Activated naive CD4-positive, alpha-beta T cell treated with anti-CD3 and anti-CD28 coated beads for 36 hours (primary cell): Measurements from ENCODE around the gene USP46. TPM values are rescaled to one million over a fixed set of nuclear protein-coding genes. Genes with fewer than 3 reads are reported as not detected.

Experiments
- CTCF ChIA-PET: fragments of 350-600 bp; sonication (Branson Sonifier 250); formaldehyde crosslinking; loops from one replicate; lab custom pipeline; 2021; ENCODE audit warnings: antibody characterized with exemption; lab: Charles Lee
- DNase-seq: peaks from one replicate; pipeline ENCODE4 v3.0.0-alpha.2; 2020
- H3K27ac Mint-ChIP-seq: one replicate; pipeline ENCODE4 v1.8.0; 2021; ENCODE audit warnings: mild to moderate bottlenecking, mixed read lengths
- H3K27me3 Mint-ChIP-seq: one replicate; pipeline ENCODE4 v1.8.0; 2021; ENCODE audit warnings: low read depth, mixed read lengths
- H3K36me3 Mint-ChIP-seq: one replicate; pipeline ENCODE4 v1.8.0; 2021; ENCODE audit warnings: low read depth, mixed read lengths
- H3K4me1 Mint-ChIP-seq: one replicate; pipeline ENCODE4 v1.8.0; 2021; ENCODE audit warnings: low read depth, mixed read lengths
- H3K4me3 Mint-ChIP-seq: one replicate; pipeline ENCODE4 v1.8.0; 2021; ENCODE audit warnings: mild to moderate bottlenecking, moderate library complexity, mixed read lengths
- H3K9me3 Mint-ChIP-seq: one replicate; pipeline ENCODE4 v1.8.0; 2021; ENCODE audit warnings: mixed read lengths
- intact Hi-C: fragments of 100-400 bp; cut with micrococcal nuclease; formaldehyde crosslinking; loops from one replicate; pipeline ENCODE4 v1.15.1; 2023
- total RNA-seq, 2 experiments: library from RNA; stranded (reverse); gene quantifications; one replicate each; pipeline ENCODE4 v1.2.3, GENCODE V29; 2021

Gene USP46
- total RNA-seq, 2 experiments from 2014 or later: 1.7 to 1.9 TPM

DNA sequence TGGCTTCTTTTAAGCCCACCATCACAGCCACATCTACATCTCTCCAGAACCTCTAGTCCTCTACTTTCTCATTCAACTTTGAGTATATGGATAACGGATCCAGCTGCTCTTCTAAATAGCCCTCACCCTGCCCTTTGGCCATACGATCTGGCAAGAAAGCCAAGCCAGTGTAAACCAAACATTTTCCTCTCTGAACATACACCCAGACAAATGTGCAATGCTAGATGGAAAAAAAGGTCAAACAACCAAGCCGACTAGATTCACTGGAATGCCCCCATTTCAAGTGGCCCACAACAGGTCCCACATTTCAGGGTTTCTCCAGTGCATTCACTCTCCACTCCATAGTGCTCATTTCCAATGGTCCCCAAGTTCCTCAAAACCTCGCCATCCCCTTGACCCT lies 24.0 kb downstream of the USP46 start:
- Mint-ChIP-seq H3K4me3 (no peak overlapping the region), H3K27ac (no peak overlapping the region), H3K4me1 (no peaks in the 10 kb centered on the region), H3K36me3 (no peaks in the 10 kb centered on the region), H3K9me3 (no peaks in the 10 kb centered on the region), H3K27me3 (no peaks in the 10 kb centered on the region)
- CTCF ChIA-PET: no interaction called here
- intact Hi-C loops: no loop called here
- DNase-seq: no peak

DNA sequence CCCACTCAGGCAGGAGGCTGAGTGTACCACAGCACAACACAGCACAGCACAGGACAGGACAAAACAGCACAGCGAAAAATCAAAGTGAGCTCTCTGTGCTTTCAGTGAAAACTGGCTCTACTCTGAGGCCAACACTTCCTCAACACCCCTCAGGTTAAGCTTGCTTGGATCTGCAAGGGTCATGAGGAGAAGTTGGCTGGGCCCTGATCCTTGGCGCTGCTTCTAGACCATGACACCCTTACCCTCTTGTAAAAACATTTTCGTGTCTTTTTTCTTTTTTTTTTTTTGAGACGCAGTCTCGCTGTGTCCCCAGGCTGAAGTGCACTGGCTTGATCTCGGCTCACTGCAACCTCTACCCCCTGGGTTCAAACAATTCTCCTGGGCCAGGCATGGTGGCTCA lies 25.3 kb downstream of the USP46 start:
- Mint-ChIP-seq H3K27me3 (no peaks in the 10 kb centered on the region), H3K4me1 (no peaks in the 10 kb centered on the region), H3K27ac (no peak overlapping the region), H3K4me3 (no peak overlapping the region), H3K36me3 (no peaks in the 10 kb centered on the region), H3K9me3 (no peaks in the 10 kb centered on the region)
- DNase-seq: no peak
- CTCF ChIA-PET: no interaction called here
- intact Hi-C loops: no loop called here

DNA sequence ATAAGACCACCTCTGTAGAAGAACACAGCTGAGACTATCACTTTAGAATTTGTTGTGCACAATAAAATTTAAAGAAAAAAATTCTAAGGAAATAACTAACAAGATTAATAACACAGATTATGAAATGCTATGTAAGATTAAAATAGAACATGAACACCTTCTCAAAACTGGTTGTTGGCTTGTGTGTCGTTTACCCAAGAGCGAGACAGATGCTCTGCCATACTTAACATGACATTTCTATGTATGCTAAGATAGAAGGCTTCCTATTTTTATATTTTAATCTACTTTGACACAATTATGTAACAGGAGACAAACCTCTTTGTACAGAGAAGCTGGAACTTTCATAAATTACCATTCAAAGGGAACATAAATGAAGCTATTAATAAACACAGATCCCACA lies 30.1 kb downstream of the USP46 start:
- H3K27me3 Mint-ChIP-seq: no peaks in the 10 kb centered on the region
- no peak overlapping the region for H3K27ac Mint-ChIP-seq
- H3K4me3 Mint-ChIP-seq: no peak overlapping the region
- intact Hi-C loops: no loop called here
- H3K36me3 Mint-ChIP-seq: peaks cover 2% of the 10 kb centered on the region
- DNase-seq: no peak
- CTCF ChIA-PET: interaction anchor here (0.7 kb wide), 1 partner anchor 42 kb away, joined by 4 read pairs; no protein-coding TSS in a partner anchor
- no peaks in the 10 kb centered on the region for H3K4me1 Mint-ChIP-seq
- no peaks in the 10 kb centered on the region for H3K9me3 Mint-ChIP-seq

DNA sequence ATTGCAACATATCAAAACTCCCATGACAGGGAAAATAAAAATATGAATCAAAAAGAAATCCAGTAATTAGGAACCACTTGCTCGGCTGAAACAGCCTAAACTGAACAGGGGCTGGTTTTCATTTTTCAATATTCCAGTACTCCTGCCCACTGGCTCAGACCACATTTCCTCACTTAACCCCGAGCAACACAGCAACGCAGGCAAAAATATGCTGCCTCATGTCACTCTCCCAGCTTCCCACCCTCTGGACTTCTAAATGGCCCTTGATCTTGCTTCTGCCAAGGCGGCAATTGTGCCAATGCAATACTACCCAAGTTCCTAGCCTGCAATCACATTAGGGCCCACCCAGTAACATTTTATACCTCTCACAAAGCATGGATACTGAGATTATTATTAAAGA lies 30.6 kb downstream of the USP46 start:
- Mint-ChIP-seq H3K9me3 (no peaks in the 10 kb centered on the region), H3K4me1 (no peaks in the 10 kb centered on the region), H3K27ac (no peak overlapping the region), H3K4me3 (no peak overlapping the region), H3K27me3 (no peaks in the 10 kb centered on the region), H3K36me3 (peaks cover 2% of the 10 kb centered on the region)
- CTCF ChIA-PET: interaction anchor here (0.7 kb wide), 1 partner anchor 41 kb away, joined by 4 read pairs; no protein-coding TSS in a partner anchor
- intact Hi-C loops: no loop called here
- no peak for DNase-seq

DNA sequence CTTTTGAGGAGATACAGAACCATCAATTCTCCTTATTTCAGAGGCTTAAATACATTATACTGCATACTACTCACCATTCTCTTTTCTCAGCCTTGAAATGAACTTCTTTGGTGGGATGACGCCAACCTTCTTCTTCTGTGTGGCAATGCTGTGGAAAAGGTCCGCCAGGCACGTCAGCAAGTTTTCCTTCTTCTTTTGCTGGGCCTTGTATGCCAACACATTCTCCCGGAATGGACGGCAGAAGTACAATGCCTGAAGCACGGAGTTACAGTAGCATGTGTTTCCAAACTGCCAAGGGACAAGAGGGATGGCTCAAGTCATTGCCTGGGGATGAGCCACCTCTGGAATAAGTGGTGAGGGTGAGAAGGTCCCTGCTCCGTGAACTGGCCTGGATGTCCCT lies 31.2 kb downstream of the USP46 start:
- no peak for DNase-seq
- intact Hi-C loops: no loop called here
- CTCF ChIA-PET: no interaction called here
- peaks cover 2% of the 10 kb centered on the region for H3K36me3 Mint-ChIP-seq
- H3K4me3 Mint-ChIP-seq: no peak overlapping the region
- H3K9me3 Mint-ChIP-seq: no peaks in the 10 kb centered on the region
- H3K27me3 Mint-ChIP-seq: no peaks in the 10 kb centered on the region
- H3K4me1 Mint-ChIP-seq: no peaks in the 10 kb centered on the region
- H3K27ac Mint-ChIP-seq: no peak overlapping the region

DNA sequence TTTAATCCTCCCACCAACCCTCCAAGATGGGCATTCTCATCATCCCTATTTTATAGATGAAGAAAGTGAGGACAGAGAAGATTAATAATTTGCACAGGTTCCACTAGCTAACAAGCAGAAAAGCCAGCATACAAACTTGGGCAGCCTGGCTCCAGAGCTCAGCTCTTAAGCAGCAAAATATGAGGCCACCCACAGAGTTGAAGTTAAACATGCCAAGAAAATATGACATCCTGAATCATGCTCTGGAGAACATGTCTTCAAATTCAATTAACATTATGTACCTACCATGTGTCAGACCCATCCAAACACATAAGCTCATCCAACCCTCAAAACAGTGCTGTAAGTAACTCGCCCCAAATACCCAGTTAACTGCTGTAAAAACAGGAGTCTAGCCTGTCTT lies 33.9 kb downstream of the USP46 start:
- Mint-ChIP-seq H3K27ac (no peak overlapping the region), H3K36me3 (peaks cover 2% of the 10 kb centered on the region), H3K4me3 (no peak overlapping the region), H3K4me1 (no peaks in the 10 kb centered on the region), H3K9me3 (no peaks in the 10 kb centered on the region), H3K27me3 (no peaks in the 10 kb centered on the region)
- DNase-seq: no peak
- CTCF ChIA-PET: no interaction called here
- intact Hi-C loops: no loop called here

DNA sequence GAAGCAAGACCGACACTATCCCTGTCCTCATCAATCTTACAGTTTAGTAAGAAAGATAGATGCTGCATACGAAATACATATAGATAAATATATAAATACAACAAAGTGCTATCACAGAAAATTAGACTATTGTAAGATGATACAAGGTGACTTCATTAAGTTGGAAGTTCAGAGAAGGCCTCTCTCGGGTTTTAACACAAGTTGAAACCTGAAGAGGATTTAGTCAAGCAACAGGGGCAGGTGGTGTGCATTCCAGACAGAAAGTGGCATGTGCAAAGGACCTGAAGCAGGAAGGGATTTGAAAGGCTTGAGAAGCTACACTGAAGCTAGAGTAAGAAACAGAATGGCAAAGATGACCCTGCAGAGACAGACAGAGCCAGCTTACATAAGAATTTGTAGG lies 36.5 kb downstream of the USP46 start:
- Mint-ChIP-seq H3K27ac (no peak overlapping the region), H3K27me3 (peaks cover 2% of the 10 kb centered on the region), H3K36me3 (peaks cover 2% of the 10 kb centered on the region), H3K9me3 (no peaks in the 10 kb centered on the region), H3K4me1 (peaks cover 2% of the 10 kb centered on the region), H3K4me3 (no peak overlapping the region)
- intact Hi-C loops: loop anchor here (2.0 kb wide), 1 partner anchor 358 kb away; no protein-coding TSS in a partner anchor
- CTCF ChIA-PET: no interaction called here
- no peak for DNase-seq

DNA sequence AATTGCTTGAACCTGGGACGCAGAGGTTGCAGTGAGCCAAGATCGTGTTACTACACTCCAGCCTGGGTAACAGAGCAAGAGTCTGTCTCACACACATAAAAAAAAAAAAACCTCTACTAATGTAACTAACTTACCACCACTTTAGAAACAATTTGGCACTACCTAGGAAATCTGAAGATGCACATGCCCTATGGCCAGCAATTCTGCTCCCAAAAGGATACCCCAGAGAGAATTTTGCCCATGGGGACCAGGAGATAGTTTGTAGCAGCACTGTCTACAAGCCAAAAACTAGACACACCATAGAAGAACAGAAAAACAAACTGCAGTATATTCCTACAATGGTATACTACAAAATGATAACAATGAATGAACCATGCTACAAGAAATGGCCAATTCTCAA lies 37.5 kb downstream of the USP46 start:
- peaks cover 5% of the 10 kb centered on the region for H3K4me1 Mint-ChIP-seq
- H3K9me3 Mint-ChIP-seq: no peaks in the 10 kb centered on the region
- peaks cover under 1% of the 10 kb centered on the region for H3K36me3 Mint-ChIP-seq
- H3K4me3 Mint-ChIP-seq: no peak overlapping the region
- peaks cover 2% of the 10 kb centered on the region for H3K27me3 Mint-ChIP-seq
- CTCF ChIA-PET: no interaction called here
- H3K27ac Mint-ChIP-seq: no peak overlapping the region
- intact Hi-C loops: no loop called here
- DNase-seq: no peak

DNA sequence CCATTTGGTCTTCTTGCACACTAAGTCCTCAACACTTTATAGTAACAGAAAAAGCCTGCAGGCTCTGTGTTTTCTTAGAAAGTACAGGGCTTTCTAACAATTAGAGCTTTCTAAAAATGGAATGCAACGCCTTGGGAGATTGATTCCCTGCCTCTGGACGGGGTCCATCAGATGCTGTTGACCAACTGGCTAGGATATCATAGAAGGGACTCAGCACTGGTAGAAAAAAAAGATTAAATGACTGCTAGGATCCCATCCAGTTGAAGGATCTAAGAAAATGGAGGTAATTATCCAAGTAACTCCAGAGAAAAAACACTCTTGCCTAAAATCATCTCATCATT lies 39.5 kb downstream of the USP46 start:
- Mint-ChIP-seq H3K9me3 (no peaks in the 10 kb centered on the region), H3K36me3 (no peaks in the 10 kb centered on the region), H3K27ac (no peak overlapping the region), H3K27me3 (peaks cover 2% of the 10 kb centered on the region), H3K4me1 (peaks cover 5% of the 10 kb centered on the region), H3K4me3 (no peak overlapping the region)
- intact Hi-C loops: no loop called here
- DNase-seq: no peak
- CTCF ChIA-PET: interaction anchor here (0.9 kb wide), 1 partner anchor 72 kb away, joined by 3 read pairs; no protein-coding TSS in a partner anchor

DNA sequence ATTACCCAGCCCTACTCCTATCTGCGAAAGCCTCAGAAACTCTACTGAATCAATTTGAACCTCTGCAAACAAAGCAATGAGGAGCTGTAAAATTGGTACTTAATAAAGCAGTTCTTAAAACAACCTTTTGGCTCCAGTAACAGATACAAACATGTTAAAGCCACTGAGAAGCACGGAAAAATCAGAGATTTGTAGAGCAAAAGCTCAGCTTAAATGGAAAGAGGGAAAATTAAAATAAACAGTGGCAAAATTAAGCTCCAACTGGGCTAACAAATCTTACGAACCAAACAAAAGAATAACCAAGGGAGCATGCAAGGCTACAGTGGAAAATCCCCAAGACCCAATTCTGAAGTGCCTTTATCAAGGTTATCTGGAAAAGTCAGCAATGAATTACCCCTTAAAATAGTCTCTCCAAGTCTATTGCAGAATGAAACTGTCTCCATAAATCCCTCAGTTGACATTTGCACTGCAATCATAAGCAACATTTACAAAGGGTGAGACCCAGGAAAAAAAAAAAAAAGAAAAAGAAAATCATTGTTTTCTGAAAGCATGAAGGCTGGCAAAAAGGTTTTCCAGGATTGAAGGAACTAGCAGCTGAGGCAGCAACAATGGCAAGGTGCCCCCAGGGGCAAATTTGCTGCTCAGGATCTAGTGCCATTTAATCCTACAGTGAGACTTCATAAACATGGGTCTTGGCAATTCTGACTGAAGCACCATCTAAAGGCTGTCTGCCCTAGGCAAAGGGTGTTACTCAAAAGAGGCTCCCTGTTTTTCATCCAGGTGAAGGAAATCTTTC lies 40.1 kb downstream of the USP46 start:
- no peak for DNase-seq
- intact Hi-C loops: no loop called here
- peaks cover 5% of the 10 kb centered on the region for H3K4me1 Mint-ChIP-seq
- no peak overlapping the region for H3K4me3 Mint-ChIP-seq
- H3K27ac Mint-ChIP-seq: no peak overlapping the region
- no peaks in the 10 kb centered on the region for H3K36me3 Mint-ChIP-seq
- CTCF ChIA-PET: interaction anchor here (0.9 kb wide), 1 partner anchor 72 kb away, joined by 3 read pairs; no protein-coding TSS in a partner anchor
- peaks cover 2% of the 10 kb centered on the region for H3K27me3 Mint-ChIP-seq
- H3K9me3 Mint-ChIP-seq: no peaks in the 10 kb centered on the region

DNA sequence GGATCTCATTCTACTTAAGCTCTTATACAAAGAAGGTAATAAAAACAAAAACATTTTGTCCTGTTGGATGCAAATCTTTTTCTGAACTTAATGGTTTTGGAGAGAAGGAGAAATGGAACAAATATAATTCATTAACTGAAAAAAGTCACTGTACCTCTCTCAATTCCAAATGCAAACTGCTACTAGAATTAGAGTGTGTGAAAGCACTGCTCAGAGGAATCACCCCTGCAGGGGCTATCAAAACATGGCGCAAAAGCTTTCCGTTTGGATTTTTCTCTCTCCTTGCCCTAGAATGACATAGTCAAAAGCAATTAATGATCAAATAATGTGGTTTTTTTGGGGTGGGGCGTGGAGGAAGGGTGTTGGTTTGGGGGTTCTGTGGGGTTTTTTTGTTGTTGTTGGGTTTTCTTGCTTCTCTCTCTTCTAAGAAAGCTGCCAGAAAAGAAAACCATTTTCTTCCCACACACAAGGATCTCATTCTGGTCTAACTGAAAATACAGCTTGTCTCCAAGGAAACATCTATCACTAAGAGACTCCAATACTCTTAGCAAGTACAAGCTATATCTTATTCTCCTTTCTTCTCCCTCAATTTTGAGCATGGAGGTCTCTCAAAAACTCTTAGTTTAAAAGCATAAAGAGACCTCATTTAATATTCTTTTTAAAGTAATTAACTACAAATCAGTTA lies 41.6 kb downstream of the USP46 start:
- no peaks in the 10 kb centered on the region for H3K9me3 Mint-ChIP-seq
- H3K4me1 Mint-ChIP-seq: peaks cover 5% of the 10 kb centered on the region
- H3K4me3 Mint-ChIP-seq: no peak overlapping the region
- no peak overlapping the region for H3K27ac Mint-ChIP-seq
- DNase-seq: no peak
- intact Hi-C loops: no loop called here
- CTCF ChIA-PET: no interaction called here
- peaks cover 2% of the 10 kb centered on the region for H3K27me3 Mint-ChIP-seq
- peaks cover 1% of the 10 kb centered on the region for H3K36me3 Mint-ChIP-seq

DNA sequence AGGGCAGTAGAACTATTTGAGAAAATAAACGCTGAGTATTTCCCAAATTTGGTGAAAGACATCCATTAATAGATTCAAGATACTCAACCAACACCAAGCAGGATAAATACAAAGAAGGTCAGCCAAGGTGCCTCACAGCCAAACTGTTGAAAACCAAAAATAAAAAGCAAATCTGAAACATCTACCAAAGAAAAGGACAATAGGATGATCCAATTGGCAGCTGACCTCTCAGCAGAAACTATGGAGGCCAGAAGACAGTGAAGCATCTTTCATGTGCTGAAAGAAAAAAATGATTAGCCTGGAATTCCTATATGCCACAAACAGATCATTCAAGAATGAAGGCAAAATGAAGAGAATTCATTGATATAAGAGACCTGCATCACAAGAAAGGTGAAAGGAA lies 44.9 kb downstream of the USP46 start:
- H3K36me3 Mint-ChIP-seq: peaks cover 4% of the 10 kb centered on the region
- H3K27ac Mint-ChIP-seq: no peak overlapping the region
- peaks cover 5% of the 10 kb centered on the region for H3K4me1 Mint-ChIP-seq
- intact Hi-C loops: no loop called here
- CTCF ChIA-PET: no interaction called here
- H3K4me3 Mint-ChIP-seq: no peak overlapping the region
- no peaks in the 10 kb centered on the region for H3K9me3 Mint-ChIP-seq
- no peak for DNase-seq
- H3K27me3 Mint-ChIP-seq: no peaks in the 10 kb centered on the region

DNA sequence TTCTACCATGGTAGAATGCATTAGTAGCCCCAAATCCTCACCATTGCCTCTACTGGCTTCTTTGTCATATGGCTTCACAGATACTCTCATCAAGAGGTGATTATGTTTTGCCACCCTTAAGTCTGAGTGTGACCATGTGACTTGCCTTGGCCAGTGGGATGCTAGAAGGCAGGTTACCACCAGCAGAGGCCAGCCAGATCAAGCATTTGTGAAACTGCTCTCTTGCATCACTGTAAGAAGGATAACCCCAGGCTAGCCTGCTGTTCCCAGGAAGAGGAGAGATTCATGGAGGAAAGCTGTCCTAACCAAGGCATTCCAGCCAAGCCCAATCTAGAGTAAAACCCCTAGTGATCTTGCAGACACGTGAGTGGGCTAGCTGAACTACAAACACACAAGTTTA lies 46.8 kb downstream of the USP46 start:
- no peak for DNase-seq
- CTCF ChIA-PET: no interaction called here
- no peak overlapping the region for H3K4me3 Mint-ChIP-seq
- peaks cover under 1% of the 10 kb centered on the region for H3K4me1 Mint-ChIP-seq
- intact Hi-C loops: no loop called here
- no peak overlapping the region for H3K27ac Mint-ChIP-seq
- H3K36me3 Mint-ChIP-seq: peaks cover 8% of the 10 kb centered on the region
- H3K27me3 Mint-ChIP-seq: no peaks in the 10 kb centered on the region
- H3K9me3 Mint-ChIP-seq: no peaks in the 10 kb centered on the region
